HFF-Myc (cell line): ENCODE results near the gene MBNL3.

Source experiments
- DNase-seq: peaks from one replicate; pipeline ENCODE4 v3.0.0-alpha.2; 2011; ENCODE audit warnings: low read depth; ENCODE audit errors: extremely low read depth
- H3K4me3 ChIP-seq: replicated peaks from 2 replicates; pipeline ENCODE4 v1.5.1; 2011; ENCODE audit warnings: low read depth, mild to moderate bottlenecking, control low read depth, low read length
- TF ChIP-seq, protein P1 (sequence below): IDR thresholded peaks from 2 replicates; pipeline ENCODE4 v1.5.1; 2012; ENCODE audit warnings: mild to moderate bottlenecking, low read depth, low read length, control low read depth; ENCODE audit errors: missing control alignments

Gene MBNL3

DNA sequence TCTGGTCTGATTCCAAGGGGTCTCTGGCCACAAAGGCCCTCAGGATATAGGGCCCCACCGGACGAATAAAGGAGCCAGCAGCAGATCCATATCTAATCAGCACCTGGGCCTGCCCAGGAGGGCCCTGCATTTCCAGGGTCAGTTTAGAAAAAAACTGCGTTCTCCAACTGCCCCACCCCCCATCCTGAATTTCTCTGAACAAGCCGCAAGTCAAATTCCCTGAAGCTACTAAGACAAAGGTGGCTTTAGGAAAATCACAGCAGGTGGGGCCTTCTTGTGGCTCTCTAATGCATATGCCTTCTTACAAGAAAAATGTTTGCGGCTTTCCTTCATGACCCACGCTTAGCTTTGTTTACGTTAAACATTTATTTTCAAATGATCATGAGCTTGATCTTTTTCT is 76.6 kb downstream of the MBNL3 start:
- DNase-seq, result no peak
- H3K4me3 ChIP-seq, result no peak overlapping the region

DNA sequence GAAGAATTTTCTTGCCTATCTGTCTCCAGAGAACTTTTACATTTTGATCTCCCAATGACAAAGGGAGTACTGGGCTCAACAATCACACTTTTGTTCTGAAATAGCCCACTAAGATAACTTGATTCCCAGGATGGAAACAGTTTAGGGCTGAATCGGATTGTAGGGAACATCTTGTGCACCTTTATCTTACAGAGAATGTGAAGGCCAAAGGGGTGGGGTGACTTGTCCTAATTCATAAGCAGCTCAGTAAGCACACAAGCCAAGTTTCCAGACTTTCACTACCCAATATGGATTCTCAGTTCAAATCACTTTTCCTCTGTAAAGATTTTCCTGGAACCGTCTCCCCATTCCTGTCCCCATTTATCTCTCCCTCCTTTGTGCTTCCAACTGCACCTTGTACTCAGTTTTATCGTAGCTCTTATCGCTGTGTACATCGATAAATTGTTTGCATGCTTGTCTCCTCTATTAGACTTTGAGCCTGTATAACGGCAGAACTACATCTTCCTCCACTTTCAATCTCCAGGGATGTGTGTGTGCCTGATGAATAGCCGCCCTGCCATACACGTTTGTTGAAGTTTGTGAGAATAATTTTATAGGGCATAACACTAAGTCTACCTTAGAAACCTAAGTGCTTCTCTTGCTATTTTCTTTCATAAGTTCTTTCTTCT is 77.4 kb downstream of the MBNL3 start:
- TF ChIP-seq, protein P1, sequence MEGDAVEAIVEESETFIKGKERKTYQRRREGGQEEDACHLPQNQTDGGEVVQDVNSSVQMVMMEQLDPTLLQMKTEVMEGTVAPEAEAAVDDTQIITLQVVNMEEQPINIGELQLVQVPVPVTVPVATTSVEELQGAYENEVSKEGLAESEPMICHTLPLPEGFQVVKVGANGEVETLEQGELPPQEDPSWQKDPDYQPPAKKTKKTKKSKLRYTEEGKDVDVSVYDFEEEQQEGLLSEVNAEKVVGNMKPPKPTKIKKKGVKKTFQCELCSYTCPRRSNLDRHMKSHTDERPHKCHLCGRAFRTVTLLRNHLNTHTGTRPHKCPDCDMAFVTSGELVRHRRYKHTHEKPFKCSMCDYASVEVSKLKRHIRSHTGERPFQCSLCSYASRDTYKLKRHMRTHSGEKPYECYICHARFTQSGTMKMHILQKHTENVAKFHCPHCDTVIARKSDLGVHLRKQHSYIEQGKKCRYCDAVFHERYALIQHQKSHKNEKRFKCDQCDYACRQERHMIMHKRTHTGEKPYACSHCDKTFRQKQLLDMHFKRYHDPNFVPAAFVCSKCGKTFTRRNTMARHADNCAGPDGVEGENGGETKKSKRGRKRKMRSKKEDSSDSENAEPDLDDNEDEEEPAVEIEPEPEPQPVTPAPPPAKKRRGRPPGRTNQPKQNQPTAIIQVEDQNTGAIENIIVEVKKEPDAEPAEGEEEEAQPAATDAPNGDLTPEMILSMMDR, result no peak
- no peak overlapping the region for H3K4me3 ChIP-seq
- DNase-seq, result no peak

More for the DNA sequence above, 76.6 kb downstream of the MBNL3 start:
- TF ChIP-seq, protein P1, result no peak

DNA sequence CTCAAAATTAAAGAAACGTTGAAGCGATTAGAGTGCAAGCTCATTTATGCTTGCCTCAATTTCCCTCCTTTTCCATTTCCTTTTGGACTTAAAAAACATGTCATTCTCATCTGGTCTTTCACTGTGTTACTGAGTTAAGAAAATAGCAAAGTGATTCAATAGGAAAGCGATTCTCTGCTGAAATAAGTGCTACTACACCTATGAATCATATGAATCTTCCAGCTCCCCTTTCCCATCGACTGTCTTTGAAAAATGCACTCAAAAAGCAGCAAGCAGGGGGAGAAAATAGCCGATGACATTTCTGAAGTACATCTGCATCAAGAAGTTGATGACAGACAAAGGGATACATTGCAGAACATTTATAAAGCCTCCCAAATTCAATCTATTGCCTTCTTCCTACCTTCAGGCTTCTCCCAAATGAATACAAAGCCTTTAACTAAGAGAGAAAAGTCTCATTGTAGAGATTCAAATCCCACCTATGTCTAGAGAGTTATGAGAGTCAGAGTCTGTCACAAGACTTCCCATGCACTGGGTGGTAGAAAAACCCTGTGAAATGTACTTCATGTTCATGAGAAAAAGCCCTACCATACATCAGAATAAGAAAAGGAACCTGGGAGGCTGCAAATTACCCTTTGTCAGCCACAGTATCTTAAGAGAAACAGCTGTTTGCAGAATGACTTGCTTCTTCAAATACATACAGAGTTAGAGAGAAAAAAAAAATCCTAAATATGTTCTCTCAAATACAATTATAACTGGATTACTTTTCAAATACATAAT is 78.9 kb downstream of the MBNL3 start:
- no peak for DNase-seq
- H3K4me3 ChIP-seq, result no peak overlapping the region
- TF ChIP-seq, protein P1, result no peak

DNA sequence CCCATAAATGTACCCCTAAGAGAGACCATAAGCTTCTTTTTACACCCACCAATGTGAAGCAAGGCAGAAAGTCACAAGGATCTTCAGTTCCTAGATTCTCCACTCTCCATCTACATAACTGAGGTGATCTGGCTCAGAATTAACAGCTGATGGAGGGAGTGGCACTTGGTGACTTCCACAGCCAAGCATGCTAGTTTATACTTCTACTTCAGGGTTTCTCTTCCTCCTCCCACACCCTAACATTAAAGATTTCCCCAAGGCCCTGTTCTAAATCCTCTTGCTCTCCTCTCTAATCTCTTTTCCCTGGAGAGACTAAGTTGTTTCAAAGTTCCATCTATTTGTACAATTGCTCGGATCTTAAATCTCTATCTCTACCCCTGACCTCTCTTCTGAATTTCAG is 81.1 kb downstream of the MBNL3 start:
- no peak for DNase-seq
- no peak overlapping the region for H3K4me3 ChIP-seq
- TF ChIP-seq, protein P1, result no peak

DNA sequence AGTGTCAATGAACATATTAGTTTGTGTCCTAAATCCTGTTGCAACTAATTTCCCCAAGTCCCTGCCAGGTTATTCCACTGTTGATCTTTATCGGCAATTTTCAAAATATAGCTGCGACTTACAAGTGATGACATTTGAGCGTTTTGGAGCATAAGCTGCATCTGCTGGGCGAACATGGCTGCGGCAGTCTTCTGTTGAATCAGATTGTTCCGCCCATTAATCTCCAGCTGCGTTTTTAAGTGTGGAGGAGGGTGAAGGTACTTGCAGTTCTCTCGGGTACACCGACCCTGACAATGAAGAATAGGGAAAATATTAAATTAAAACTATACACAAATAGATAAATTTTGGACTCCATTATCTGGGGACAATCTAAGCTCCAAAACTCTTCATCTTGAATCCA is 82.7 kb downstream of the MBNL3 start:
- no peak overlapping the region for H3K4me3 ChIP-seq
- DNase-seq, result no peak
- TF ChIP-seq, protein P1, result no peak

DNA sequence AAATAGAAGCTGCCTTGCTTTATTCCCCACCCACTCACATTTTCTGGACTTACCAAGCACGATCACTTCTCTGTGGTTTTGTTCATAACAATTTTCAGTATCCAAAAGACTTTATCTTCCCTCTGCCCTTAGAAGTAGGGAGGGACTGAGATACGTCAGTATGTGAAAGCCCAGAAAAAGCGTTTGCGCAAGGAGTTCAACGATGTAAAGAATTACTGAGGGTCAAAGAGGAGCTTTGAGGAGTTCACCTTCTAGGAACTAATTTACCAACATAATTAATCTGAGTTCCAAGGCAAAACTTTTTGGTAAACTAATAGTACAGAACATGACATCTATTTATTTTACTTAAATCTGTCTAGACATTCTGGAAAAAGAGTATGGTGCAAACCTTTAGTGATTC is 84.6 kb downstream of the MBNL3 start:
- DNase-seq, result no peak
- TF ChIP-seq, protein P1, result no peak
- no peak overlapping the region for H3K4me3 ChIP-seq
